PC-9 (cell line): ENCODE data around the gene INO80. TPM values are rescaled to one million over a fixed set of nuclear protein-coding genes. Genes with fewer than 3 reads are reported as not detected.

Experiments
- BruUV-seq: library from RNA; stranded (reverse); fragments of 400-500 nt; replicated peaks from 2 replicates; lab custom pipeline; 2021; lab: Mats Ljungman, UMichigan
- CTCF ChIA-PET: fragments of 300-600 bp; sonication (Branson Sonifier 250); formaldehyde crosslinking; loops from one replicate; lab custom pipeline; 2022; ENCODE audit warnings: antibody characterized with exemption; lab: Charles Lee
- POLR2A ChIA-PET: fragments of 300-600 bp; sonication (Branson Sonifier 250); formaldehyde crosslinking; loops from one replicate; lab custom pipeline; 2022; ENCODE audit warnings: antibody characterized with exemption; ENCODE audit not compliant: unreplicated experiment; lab: Charles Lee
- DNase-seq, 2 experiments: peaks; one replicate each; pipeline versions ENCODE4 v3.0.0 to v3.0.0-alpha.2; 2015 to 2022; ENCODE audit warnings: mixed read lengths in 1 of 2
- H2AFZ ChIP-seq: fragments of 200-600 bp; sonication (generic); 2 replicates; pipeline ENCODE4 v1.8.1; 2017; ENCODE audit warnings: antibody characterized with exemption
- H3F3A ChIP-seq: fragments of 200-600 bp; sonication (generic); 2 replicates; pipeline ENCODE4 v1.8.1; 2017; ENCODE audit warnings: antibody characterized with exemption, mild to moderate bottlenecking, low read depth; ENCODE audit not compliant: insufficient read depth
- H3K27ac ChIP-seq: fragments of 200-600 bp; sonication (generic); 2 replicates; pipeline ENCODE4 v1.6.1; 2016; ENCODE audit warnings: mixed run types
- H3K27me3 ChIP-seq: fragments of 200-600 bp; sonication (generic); 2 replicates; pipeline ENCODE4 v1.6.1; 2016; ENCODE audit warnings: low read depth, mixed run types; ENCODE audit not compliant: insufficient read depth
- H3K36me3 ChIP-seq: fragments of 200-600 bp; sonication (generic); 2 replicates; pipeline ENCODE4 v1.6.1; 2016; ENCODE audit warnings: low read depth, mixed run types
- H3K4me1 ChIP-seq: fragments of 200-600 bp; sonication (generic); replicated peaks from 2 replicates; pipeline ENCODE4 v1.6.1; 2016; ENCODE audit warnings: mixed run types; ENCODE audit not compliant: insufficient read depth
- H3K4me2 ChIP-seq: fragments of 200-600 bp; sonication (generic); 2 replicates; pipeline ENCODE4 v1.6.1; 2017; ENCODE audit warnings: mixed run types
- H3K4me3 ChIP-seq: fragments of 200-600 bp; sonication (generic); 2 replicates; pipeline ENCODE4 v1.6.1; 2016; ENCODE audit warnings: mixed run types
- H3K79me2 ChIP-seq: fragments of 200-600 bp; sonication (generic); 2 replicates; pipeline ENCODE4 v1.6.1; 2017; ENCODE audit warnings: low read depth, mixed run types
- H3K9me2 ChIP-seq: fragments of 200-600 bp; sonication (generic); 2 replicates; pipeline ENCODE4 v1.8.1; 2017; ENCODE audit warnings: mild to moderate bottlenecking; ENCODE audit not compliant: insufficient read depth
- H3K9me3 ChIP-seq: fragments of 200-600 bp; sonication (generic); 2 replicates; pipeline ENCODE4 v1.8.1; 2016; ENCODE audit warnings: low read depth; ENCODE audit not compliant: insufficient read depth
- H4K20me1 ChIP-seq: fragments of 200-600 bp; sonication (generic); 2 replicates; pipeline ENCODE4 v1.8.1; 2017; ENCODE audit not compliant: insufficient read depth
- CTCF ChIP-seq: fragments of 200-600 bp; sonication (generic); conservative IDR thresholded peaks from 2 replicates; pipeline ENCODE4 v1.6.1; 2017; ENCODE audit warnings: mixed run types, antibody characterized with exemption, mild to moderate bottlenecking, moderate library complexity
- EZH2 ChIP-seq: fragments of 200-600 bp; sonication (generic); IDR thresholded peaks from 2 replicates; pipeline ENCODE4 v1.8.0; 2017; ENCODE audit warnings: antibody characterized with exemption, low read depth
- intact Hi-C: fragments of 100-400 bp; cut with micrococcal nuclease; formaldehyde crosslinking; loops from one replicate; pipeline ENCODE4 v1.10.0; 2022; ENCODE audit not compliant: unreplicated experiment
- total RNA-seq: library from RNA; stranded (reverse); gene quantifications from 2 replicates; pipeline ENCODE4 v1.2.3, GENCODE V29; 2021

INO80 gene
- total RNA-seq, 1 experiment from 2014 or later, result 18.8 TPM

- no peaks in the 10 kb centered on the region for H3K4me1 ChIP-seq
- no peaks in the 10 kb centered on the region for H3F3A ChIP-seq
- H3K36me3 ChIP-seq, result no peaks in the 10 kb centered on the region
- H3K4me3 ChIP-seq, result no peak overlapping the region
- intact Hi-C loops, result no loop called here
- no peaks in the 10 kb centered on the region for H4K20me1 ChIP-seq
- DNase-seq, result no peak
- ChIA-PET POLR2A (no interaction called here), CTCF (interaction anchor here (0.6 kb wide), 1 partner anchor 27 kb away, joined by 3 read pairs; no protein-coding TSS in a partner anchor)
- no peak overlapping the region for H3K4me2 ChIP-seq
- no peaks in the 10 kb centered on the region for H3K9me2 ChIP-seq
- H3K9me3 ChIP-seq, result no peaks in the 10 kb centered on the region
- BruUV-seq, result no TSS peak
- no peak for TF ChIP-seq CTCF
- no peaks in the 10 kb centered on the region for H3K27me3 ChIP-seq
- no peaks in the 10 kb centered on the region for H3K79me2 ChIP-seq
- H3K27ac ChIP-seq, result no peak overlapping the region
- H2AFZ ChIP-seq, result no peak overlapping the region
Measured at GRCh38 chr15:40969363-40969762, 146.7 kb downstream of the INO80 start.

- H3K27ac ChIP-seq, result no peak overlapping the region
- H3K9me2 ChIP-seq, result no peaks in the 10 kb centered on the region
- no peaks in the 10 kb centered on the region for H4K20me1 ChIP-seq
- POLR2A ChIA-PET, result interaction anchor here (0.7 kb wide), 2 partner anchors 23 to 158 kb away, joined by 3 to 33 read pairs; no protein-coding TSS in a partner anchor
- H3K79me2 ChIP-seq, result no peaks in the 10 kb centered on the region
- no peaks in the 10 kb centered on the region for H3F3A ChIP-seq
- no peaks in the 10 kb centered on the region for H3K9me3 ChIP-seq
- no peak overlapping the region for H2AFZ ChIP-seq
- no TSS peak for BruUV-seq
- TF ChIP-seq EZH2, result no peak
- H3K36me3 ChIP-seq, result no peaks in the 10 kb centered on the region
- no peaks in the 10 kb centered on the region for H3K27me3 ChIP-seq
- H3K4me2 ChIP-seq, result no peak overlapping the region
- CTCF ChIA-PET, result no interaction called here
- no peaks in the 10 kb centered on the region for H3K4me1 ChIP-seq
- intact Hi-C loops, result no loop called here
- H3K4me3 ChIP-seq, result no peak overlapping the region
- no peak for DNase-seq
Measured at GRCh38 chr15:40968290-40969085, 147.6 kb downstream of the INO80 start.

GRCh38 chr15:40964634-40965033, 151.4 kb downstream of the INO80 start:
- no peaks in the 10 kb centered on the region for H3K36me3 ChIP-seq
- no peaks in the 10 kb centered on the region for H3K9me3 ChIP-seq
- H3K27ac ChIP-seq, result no peak overlapping the region
- ChIA-PET POLR2A (no interaction called here), CTCF (no interaction called here)
- H4K20me1 ChIP-seq, result no peaks in the 10 kb centered on the region
- H3K27me3 ChIP-seq, result no peaks in the 10 kb centered on the region
- H3F3A ChIP-seq, result no peaks in the 10 kb centered on the region
- no TSS peak for BruUV-seq
- H2AFZ ChIP-seq, result no peak overlapping the region
- intact Hi-C loops, result no loop called here
- no peak overlapping the region for H3K4me3 ChIP-seq
- no peak overlapping the region for H3K4me2 ChIP-seq
- no peak for DNase-seq
- TF ChIP-seq EZH2 (no peak), CTCF (no peak)
- H3K4me1 ChIP-seq, result peaks cover 11% of the 10 kb centered on the region
- no peaks in the 10 kb centered on the region for H3K9me2 ChIP-seq
- H3K79me2 ChIP-seq, result no peaks in the 10 kb centered on the region
